Upper lobe of left lung (tissue), 6 donors: ENCODE data around the gene ARPP21. TPM values are rescaled to one million over a fixed set of nuclear protein-coding genes. Genes with fewer than 3 reads are reported as not detected.

Experiments
- ATAC-seq, 2 donors: fragments of 200-7000 bp; cut with Tn5 transposase; one replicate each; pipeline ENCODE4 v1.9.1; 2022; ENCODE audit warnings: mild to moderate bottlenecking in 2 of 2, moderate library complexity in 2 of 2; ENCODE audit not compliant: low FRiP score in 2 of 2
- DNase-seq, 2 donors: peaks; one replicate each; pipeline ENCODE4 v3.0.0-alpha.2; 2019 to 2020
- H3K27ac ChIP-seq, 4 donors: fragments of 200-600 bp; sonication (generic); one replicate each; pipeline ENCODE4 v1.5.1; 2016 to 2019
- H3K27me3 ChIP-seq, 4 donors: fragments of 200-600 bp; sonication (generic); one replicate each; pipeline ENCODE4 v1.5.1; 2017 to 2019
- H3K36me3 ChIP-seq, 4 donors: fragments of 200-600 bp; sonication (generic); one replicate each; pipeline ENCODE4 v1.5.1; 2016 to 2019
- H3K4me1 ChIP-seq, 4 donors: fragments of 200-600 bp; sonication (generic); one replicate each; pipeline ENCODE4 v1.5.1; 2018 to 2019
- H3K4me3 ChIP-seq, 4 donors: fragments of 200-600 bp; sonication (generic); one replicate each; pipeline ENCODE4 v1.5.1; 2017 to 2019; ENCODE audit warnings: mild to moderate bottlenecking in 2 of 4, moderate library complexity in 1 of 4
- H3K9me3 ChIP-seq, 4 donors: fragments of 200-600 bp; sonication (generic); one replicate each; pipeline ENCODE4 v1.5.1; 2018 to 2019
- EP300 ChIP-seq, 4 donors: sonication (generic); formaldehyde crosslinking; IDR thresholded peaks; one replicate each; pipeline ENCODE4 v1.5.1; 2017; ENCODE audit warnings: antibody characterized with exemption in 4 of 4, control low read depth in 2 of 4
- POLR2A ChIP-seq, 4 donors: fragments of 450-650 bp; IDR thresholded peaks; one replicate each; pipeline ENCODE4 v1.5.1; 2016 to 2017; ENCODE audit warnings: antibody characterized with exemption in 4 of 4, mild to moderate bottlenecking in 2 of 4
- POLR2AphosphoS5 ChIP-seq, 2 donors: sonication (generic); formaldehyde crosslinking; IDR thresholded peaks; one replicate each; pipeline ENCODE4 v1.5.1; 2017; ENCODE audit warnings: antibody characterized with exemption in 2 of 2
- WGBS, 2 donors: methylation state at CpG; one replicate each; pipeline ENCODE4 v1.1.5; 2017 to 2018; 5-methylcytosine and 5-hydroxymethylcytosine counted together
- total RNA-seq, 6 donors: library from RNA; depleted of rRNA in 4 of 6; stranded (reverse); fragments of >200 nt in 4 of 6; gene quantifications; one replicate each; pipeline versions ENCODE4 v1.1.0 to v1.2.1, GENCODE V29; 2016 to 2021
- TF ChIP-seq, protein P1 (sequence below), 6 experiments: fragments of 450-650 bp in 4 of 6; fragments of 200-600 bp in 2 of 6; sonication (generic) in 2 of 6; IDR thresholded peaks; one replicate each; pipeline ENCODE4 v1.5.1; 2016 to 2019; ENCODE audit warnings: antibody characterized with exemption in 6 of 6
- donor health status: DM: no; HTN: no; CAD: no; lungs with moderate emphysema.
- donor health status: DM: no; HTN: yes; CAD: no; lungs with severe emphysema.

ARPP21 gene
- total RNA-seq, 6 donors from 2014 or later: not detected

DNA sequence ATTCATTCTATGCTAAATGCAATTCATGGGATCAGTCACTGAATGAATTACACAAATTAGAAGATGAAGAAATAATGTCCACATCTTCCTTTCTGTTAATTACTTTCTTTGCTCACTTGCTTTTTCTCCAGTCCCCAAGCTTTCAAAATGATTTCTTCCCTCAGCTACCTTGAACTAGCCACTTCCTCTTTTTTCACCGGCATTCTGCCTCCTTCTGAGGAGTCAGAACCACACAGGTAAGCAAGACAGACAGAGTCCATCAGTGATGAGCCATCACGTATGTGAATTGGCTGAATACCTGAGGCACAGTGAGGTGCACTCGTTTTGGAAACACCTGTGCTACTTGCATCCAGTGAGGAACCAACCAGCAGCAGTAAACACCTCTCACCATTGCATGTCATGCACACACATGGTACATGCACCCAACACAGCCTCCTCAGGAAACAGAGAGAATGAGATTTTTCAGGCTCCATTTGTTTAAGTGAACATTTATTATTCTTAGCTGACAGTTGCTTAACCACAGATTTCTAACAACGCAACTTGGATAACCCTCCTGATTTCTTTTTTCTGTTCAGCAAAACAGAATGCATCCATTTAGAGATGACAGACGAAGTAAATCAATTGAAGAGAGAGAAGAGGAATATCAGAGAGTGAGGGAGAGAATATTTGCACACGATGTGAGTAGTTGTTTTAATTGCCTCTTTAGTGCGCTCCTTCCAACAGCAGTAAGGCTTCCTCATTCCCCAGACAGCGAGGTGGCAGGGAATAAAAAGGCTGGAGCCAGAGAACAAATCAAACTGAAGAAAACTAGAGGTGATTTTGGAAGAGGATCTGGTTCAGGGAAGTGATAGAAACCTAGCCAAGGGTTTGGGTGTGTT is 69.3 kb downstream of the ARPP21 start:
- H3K4me1 ChIP-seq: no peaks in the 10 kb centered on the region
- H3K27ac ChIP-seq: no peak overlapping the region
- no peaks in the 10 kb centered on the region for H3K27me3 ChIP-seq
- TF ChIP-seq POLR2A (IDR thresholded peaks at IDR 0.05): no peak
- no peak for TF ChIP-seq POLR2AphosphoS5 (IDR thresholded peaks at IDR 0.05)
- TF ChIP-seq, protein P1, sequence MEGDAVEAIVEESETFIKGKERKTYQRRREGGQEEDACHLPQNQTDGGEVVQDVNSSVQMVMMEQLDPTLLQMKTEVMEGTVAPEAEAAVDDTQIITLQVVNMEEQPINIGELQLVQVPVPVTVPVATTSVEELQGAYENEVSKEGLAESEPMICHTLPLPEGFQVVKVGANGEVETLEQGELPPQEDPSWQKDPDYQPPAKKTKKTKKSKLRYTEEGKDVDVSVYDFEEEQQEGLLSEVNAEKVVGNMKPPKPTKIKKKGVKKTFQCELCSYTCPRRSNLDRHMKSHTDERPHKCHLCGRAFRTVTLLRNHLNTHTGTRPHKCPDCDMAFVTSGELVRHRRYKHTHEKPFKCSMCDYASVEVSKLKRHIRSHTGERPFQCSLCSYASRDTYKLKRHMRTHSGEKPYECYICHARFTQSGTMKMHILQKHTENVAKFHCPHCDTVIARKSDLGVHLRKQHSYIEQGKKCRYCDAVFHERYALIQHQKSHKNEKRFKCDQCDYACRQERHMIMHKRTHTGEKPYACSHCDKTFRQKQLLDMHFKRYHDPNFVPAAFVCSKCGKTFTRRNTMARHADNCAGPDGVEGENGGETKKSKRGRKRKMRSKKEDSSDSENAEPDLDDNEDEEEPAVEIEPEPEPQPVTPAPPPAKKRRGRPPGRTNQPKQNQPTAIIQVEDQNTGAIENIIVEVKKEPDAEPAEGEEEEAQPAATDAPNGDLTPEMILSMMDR (IDR thresholded peaks at IDR 0.05): no peak
- no peak for TF ChIP-seq EP300 (IDR thresholded peaks at IDR 0.05)
- no peak for ATAC-seq
- H3K9me3 ChIP-seq: no peaks in the 10 kb centered on the region
- H3K4me3 ChIP-seq: no peak overlapping the region
- H3K36me3 ChIP-seq: no peaks in the 10 kb centered on the region
- no peak for DNase-seq
- 54% methylated on average over 8 of the region's 8 CpGs for WGBS, 2 donors

DNA sequence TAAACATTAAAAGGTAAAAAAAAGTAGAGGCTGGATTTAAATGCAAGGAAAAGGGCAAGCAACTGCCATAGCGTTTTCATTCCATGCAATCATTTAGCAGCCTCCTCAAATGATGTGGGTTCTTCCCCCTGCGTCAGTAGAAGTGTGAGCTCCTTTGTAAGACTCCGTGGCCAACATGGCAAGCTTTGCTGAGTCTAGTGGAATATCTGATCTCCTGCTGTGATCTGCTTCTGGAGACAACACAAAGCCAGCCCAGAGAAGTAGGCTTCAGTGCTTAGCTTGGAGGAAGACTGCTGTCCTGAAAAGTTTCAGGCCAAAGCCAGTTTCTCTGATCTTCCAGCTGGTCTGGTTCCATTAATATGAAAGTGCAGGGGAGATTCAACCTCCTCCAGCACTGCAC is 70.4 kb downstream of the ARPP21 start:
- no peak for DNase-seq
- no peak for ATAC-seq
- WGBS, 2 donors: 78 to 87% methylated on average over 3 of the region's 3 CpGs

DNA sequence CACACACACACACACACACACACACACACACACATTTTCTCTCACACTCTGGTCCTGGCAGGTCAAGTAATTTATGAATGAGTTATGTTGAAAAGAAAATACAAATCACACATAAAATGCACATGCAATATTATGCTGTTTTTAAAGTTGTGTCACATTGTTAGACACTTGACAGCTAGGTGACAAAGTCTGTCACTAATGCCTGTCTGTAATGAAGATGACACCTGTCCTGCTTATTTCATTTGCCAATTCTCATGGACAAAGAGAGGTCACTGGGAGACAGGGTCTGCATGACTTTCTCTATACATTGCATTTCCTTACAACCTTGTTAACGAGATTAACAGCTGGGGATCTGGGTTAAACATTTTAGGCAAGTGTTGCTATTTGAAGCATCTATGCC is 71.2 kb downstream of the ARPP21 start:
- WGBS, 2 donors: 65 to 74% methylated on average over 1 of the region's 1 CpG
- Histone ChIP-seq H3K36me3 (no peaks in the 10 kb centered on the region), H3K9me3 (no peaks in the 10 kb centered on the region), H3K4me3 (no peak overlapping the region), H3K27ac (no peak overlapping the region), H3K4me1 (no peaks in the 10 kb centered on the region), H3K27me3 (no peaks in the 10 kb centered on the region)
- TF ChIP-seq POLR2A (IDR thresholded peaks at IDR 0.05) (no peak), POLR2AphosphoS5 (IDR thresholded peaks at IDR 0.05) (no peak), EP300 (IDR thresholded peaks at IDR 0.05) (no peak)
- TF ChIP-seq, protein P1 (IDR thresholded peaks at IDR 0.05): no peak
- ATAC-seq: no peak
- no peak for DNase-seq

More for the DNA sequence above, 70.4 kb downstream of the ARPP21 start:
- Histone ChIP-seq H3K36me3 (no peaks in the 10 kb centered on the region), H3K27ac (no peak overlapping the region), H3K4me1 (no peaks in the 10 kb centered on the region), H3K9me3 (no peaks in the 10 kb centered on the region), H3K4me3 (no peak overlapping the region), H3K27me3 (no peaks in the 10 kb centered on the region)
- TF ChIP-seq, protein P1 (IDR thresholded peaks at IDR 0.05): no peak
- no peak for TF ChIP-seq EP300 (IDR thresholded peaks at IDR 0.05)

DNA sequence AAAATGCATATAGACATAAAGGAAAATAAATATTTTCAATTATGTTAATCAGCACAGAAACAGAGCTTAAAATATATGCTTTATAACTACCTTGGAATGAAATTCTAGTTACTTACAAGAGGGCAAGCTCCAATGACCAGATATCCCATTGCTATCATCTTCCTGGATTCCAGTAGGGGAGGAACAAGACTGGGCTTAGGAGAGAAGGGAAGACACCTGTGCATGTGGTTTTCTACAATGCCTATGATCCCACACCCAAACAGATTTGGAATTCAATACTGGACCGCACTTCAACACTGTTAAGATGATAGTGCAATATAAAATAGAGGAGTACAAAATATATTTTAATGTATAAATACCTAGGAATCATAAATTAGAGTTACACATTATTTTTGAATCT is 79.6 kb downstream of the ARPP21 start:
- Histone ChIP-seq H3K9me3 (no peaks in the 10 kb centered on the region), H3K4me1 (peaks cover 0 to 3% (median 0%) of the 10 kb centered on the region in 4 donors), H3K27ac (no peak overlapping the region), H3K27me3 (no peaks in the 10 kb centered on the region), H3K4me3 (no peak overlapping the region), H3K36me3 (no peaks in the 10 kb centered on the region)
- TF ChIP-seq EP300 (IDR thresholded peaks at IDR 0.05) (no peak), POLR2A (IDR thresholded peaks at IDR 0.05) (no peak), POLR2AphosphoS5 (IDR thresholded peaks at IDR 0.05) (no peak)
- TF ChIP-seq, protein P1 (IDR thresholded peaks at IDR 0.05): no peak
- no peak for ATAC-seq
- WGBS, 2 donors: 90 to 97% methylated on average over 1 of the region's 1 CpG
- no peak for DNase-seq

DNA sequence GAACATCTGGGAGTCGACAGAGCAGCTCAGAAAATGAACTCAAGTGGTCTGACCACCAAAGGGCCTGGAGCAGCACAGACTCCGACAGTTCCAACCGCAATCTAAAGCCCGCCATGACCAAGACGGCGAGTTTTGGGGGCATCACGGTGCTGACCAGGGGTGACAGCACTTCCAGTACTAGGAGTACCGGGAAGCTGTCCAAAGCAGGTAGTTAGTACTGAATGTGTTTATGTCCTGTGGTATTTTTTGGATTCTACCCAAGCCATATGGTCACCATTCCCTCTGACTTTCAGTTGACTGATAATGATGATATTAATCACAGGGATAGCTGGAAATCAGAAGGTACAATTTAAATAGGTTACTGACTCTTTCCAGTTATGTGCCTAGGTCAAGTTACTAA is 82.3 kb downstream of the ARPP21 start:
- Histone ChIP-seq H3K4me1 (peaks cover 0 to 5% (median 0%) of the 10 kb centered on the region in 4 donors), H3K27ac (no peak overlapping the region), H3K27me3 (no peaks in the 10 kb centered on the region), H3K9me3 (no peaks in the 10 kb centered on the region), H3K36me3 (no peaks in the 10 kb centered on the region), H3K4me3 (no peak overlapping the region)
- no peak for ATAC-seq
- 86 to 88% methylated on average over 8 of the region's 8 CpGs for WGBS, 2 donors
- DNase-seq: no peak
- TF ChIP-seq POLR2A (IDR thresholded peaks at IDR 0.05) (no peak), POLR2AphosphoS5 (IDR thresholded peaks at IDR 0.05) (no peak), EP300 (IDR thresholded peaks at IDR 0.05) (no peak)
- TF ChIP-seq, protein P1 (IDR thresholded peaks at IDR 0.05): no peak
